ENCODE data around the gene FST.

The FST gene

GRCh38 chr5:53472720-53473510 is 7.5 kb upstream of the FST start:
- no peak for DNase-seq
- in situ Hi-C loops (cut with MboI; ENCODE audit: low pct_unique_long_range_greater_than_20kb, low sequenced_read_pairs), result no loop called here

GRCh38 chr5:53473633-53474032 is 6.8 kb upstream of the FST start:
- in situ Hi-C loops (cut with MboI; ENCODE audit: low pct_unique_long_range_greater_than_20kb, low sequenced_read_pairs), result no loop called here
- DNase-seq, result no peak

- no peak for DNase-seq
- in situ Hi-C loops (cut with MboI; ENCODE audit: low pct_unique_long_range_greater_than_20kb, low sequenced_read_pairs), result loop anchor here (25.0 kb wide), 1 partner anchor 737 kb away; no protein-coding TSS in a partner anchor
These were observed 5.1 kb upstream of the FST start for GRCh38 chr5:53475320-53475719.

GRCh38 chr5:53476019-53476418 is 4.4 kb upstream of the FST start:
- no peak for DNase-seq
- in situ Hi-C loops (cut with MboI; ENCODE audit: low pct_unique_long_range_greater_than_20kb, low sequenced_read_pairs), result loop anchor here (25.0 kb wide), 1 partner anchor 736 kb away; no protein-coding TSS in a partner anchor

DNA sequence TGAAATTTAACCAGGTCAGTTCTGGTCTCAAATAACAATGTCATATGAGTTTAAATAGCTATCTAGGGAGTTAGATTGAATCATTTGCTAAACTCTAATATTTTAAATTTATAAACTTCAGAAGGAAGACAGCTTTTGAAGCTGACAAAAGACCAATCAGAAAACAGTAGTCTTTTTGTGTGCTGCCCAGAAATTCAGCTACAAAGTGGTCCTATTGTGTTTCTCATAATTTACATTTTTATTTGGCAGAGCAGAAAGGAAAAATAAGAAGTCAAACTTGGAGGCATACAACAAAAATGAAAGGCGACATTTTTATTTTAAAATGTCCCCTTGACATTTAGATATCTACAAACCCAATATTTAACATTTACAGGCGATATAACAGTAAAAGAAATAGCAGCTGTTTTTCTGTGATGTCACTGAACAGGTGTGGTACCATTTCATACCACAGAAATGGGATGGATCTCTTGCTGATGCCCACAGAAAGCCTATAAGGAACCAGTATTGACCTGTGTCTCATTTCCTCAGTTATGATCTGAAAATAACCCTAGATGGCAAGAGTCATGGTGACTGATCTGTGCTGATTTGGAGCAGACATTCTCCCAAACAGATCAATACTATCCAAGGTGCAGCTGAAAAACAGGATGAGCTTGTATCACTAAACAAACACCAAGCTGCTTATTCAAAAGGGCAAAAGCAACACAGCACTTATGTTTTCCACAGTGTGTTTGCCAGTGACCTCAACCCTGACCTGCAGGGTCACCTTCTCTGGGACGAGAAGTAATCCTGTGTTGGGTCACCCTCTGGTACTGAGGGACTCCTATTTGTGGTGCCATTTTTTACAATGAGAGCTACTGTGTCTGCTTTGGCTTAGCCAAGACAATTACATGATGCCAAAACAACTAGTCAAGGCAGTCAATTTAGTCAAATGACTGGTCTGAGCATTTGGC is 3.6 kb upstream of the FST start:
- in situ Hi-C loops (cut with MboI; ENCODE audit: low pct_unique_long_range_greater_than_20kb, low sequenced_read_pairs), result loop anchor here (25.0 kb wide), 1 partner anchor 735 kb away; no protein-coding TSS in a partner anchor
- DNase-seq, result no peak

DNA sequence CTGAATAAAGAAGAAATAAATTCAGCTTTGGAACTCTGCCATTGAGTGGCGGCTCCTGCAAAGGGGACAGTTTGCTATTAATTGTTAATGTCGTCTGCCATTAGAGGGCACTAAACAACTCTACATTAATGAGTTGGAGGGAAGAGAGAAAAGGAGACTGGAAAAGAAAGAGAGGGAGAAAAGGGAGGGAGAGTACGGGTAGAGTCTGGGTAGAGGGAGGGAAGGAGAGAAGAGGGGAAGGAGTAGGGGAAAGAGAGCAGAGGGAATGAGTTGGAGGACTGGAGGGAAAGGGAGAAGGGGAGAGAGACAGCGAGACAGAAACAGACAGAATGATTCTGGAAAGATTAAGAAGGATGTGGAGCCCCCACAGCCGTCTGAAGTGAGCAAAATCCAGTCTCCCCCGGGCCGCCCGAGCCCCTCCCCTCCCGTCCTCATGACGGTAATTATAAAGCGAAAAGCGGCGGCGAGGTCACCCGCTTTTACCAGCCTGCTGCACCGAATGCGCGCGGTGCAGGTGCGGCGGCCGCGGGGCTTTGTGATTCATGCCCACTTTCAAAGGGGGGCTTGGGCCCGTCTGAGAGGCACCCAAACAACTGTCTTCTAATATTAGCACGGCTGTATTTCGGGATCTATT is 1.9 kb upstream of the FST start:
- in situ Hi-C loops (cut with MboI; ENCODE audit: low pct_unique_long_range_greater_than_20kb, low sequenced_read_pairs), result loop anchor here (25.0 kb wide), 1 partner anchor 734 kb away; no protein-coding TSS in a partner anchor
- DNase-seq, result peak; percentile 71

GRCh38 chr5:53479045-53479589 is 1.3 kb upstream of the FST start:
- no peak for DNase-seq
- in situ Hi-C loops (cut with MboI; ENCODE audit: low pct_unique_long_range_greater_than_20kb, low sequenced_read_pairs), result loop anchor here (25.0 kb wide), 1 partner anchor 733 kb away; no protein-coding TSS in a partner anchor

- in situ Hi-C loops (cut with MboI; ENCODE audit: low pct_unique_long_range_greater_than_20kb, low sequenced_read_pairs), result loop anchor here (25.0 kb wide), 1 partner anchor 732 kb away; no protein-coding TSS in a partner anchor
- DNase-seq, result peak; percentile 57
These were observed 626 bp upstream of the FST start for GRCh38 chr5:53479590-53480415.

DNA sequence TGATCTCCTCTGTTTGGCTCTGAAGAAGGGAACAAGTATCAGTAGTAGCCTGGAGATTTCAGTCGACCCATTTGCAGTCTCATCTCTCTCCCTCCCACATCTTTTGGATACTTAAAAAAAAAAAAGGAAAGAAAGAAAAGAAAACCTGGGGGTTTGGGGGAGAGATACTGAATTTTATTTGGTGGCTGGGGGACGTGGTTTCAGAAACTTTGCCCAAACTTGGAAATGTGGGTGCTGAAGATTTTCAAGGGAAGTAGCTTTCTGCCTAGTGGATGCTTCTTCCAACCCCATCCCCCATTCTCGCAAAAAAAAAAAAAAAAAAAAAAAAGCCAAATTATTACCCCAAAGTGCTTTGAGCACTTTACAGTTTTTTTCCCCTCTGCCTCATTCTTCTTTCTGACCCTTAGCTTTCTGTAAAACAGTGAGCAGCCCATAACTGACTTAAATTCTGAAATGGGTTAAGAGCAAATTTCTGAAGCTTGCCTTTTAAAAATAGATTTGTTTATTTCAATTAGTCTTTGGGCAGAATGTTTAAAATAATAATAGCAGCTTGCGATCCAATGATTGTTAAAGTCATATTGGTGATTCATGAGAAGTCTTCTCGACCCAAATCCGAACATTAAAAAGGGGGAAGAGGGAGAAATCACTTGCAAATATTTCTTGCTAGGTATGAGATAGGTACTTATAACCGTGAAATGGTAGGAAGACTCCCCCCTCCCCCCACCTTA is 894 bp downstream of the FST start:
- in situ Hi-C loops (cut with MboI; ENCODE audit: low pct_unique_long_range_greater_than_20kb, low sequenced_read_pairs), result loop anchor here (25.0 kb wide), 1 partner anchor 731 kb away; no protein-coding TSS in a partner anchor
- DNase-seq, result peak; percentile 25

DNA sequence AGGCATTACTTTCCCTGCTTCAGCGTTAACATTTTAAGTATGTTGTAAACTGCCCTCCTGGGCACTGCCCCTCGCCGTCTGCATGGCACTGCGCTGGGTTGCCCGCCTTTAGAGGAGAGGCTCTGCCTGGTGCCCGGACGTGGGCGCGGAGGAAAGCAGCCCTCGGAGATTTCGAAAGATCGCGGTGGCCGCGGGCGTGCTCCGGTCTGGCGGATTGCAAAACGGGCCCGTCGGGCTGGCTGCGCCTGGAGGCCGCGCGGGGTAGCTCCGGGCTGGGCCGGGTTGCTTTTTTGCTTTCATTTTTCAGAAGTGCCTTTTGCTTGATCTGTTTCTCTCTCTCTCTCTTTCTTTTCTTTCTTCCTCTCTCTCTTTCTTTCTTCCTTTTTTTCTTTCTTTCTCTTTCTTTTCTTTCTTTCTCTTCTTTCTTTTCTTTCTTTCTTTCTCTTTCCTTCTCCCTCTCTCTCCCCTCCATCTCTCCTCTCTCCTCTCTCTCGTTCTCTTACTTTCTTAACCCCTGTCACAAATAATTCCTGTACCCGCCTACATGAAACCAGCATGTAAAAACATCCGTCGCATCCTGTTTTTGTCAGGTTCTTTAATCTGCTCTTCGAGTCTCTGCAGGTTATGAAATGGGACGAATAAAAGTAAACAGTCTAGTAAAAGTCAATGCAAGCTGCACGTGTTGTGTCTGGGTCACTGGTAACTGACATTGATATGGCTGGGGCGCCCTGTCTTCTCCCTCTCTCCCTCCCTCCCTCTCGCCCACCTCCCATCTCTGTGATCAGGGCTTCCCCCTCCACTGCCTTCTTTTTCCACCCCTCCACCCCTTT is 1.7 kb downstream of the FST start:
- in situ Hi-C loops (cut with MboI; ENCODE audit: low pct_unique_long_range_greater_than_20kb, low sequenced_read_pairs), result loop anchor here (25.0 kb wide), 1 partner anchor 730 kb away; no protein-coding TSS in a partner anchor
- peak; percentile 78 for DNase-seq

DNA sequence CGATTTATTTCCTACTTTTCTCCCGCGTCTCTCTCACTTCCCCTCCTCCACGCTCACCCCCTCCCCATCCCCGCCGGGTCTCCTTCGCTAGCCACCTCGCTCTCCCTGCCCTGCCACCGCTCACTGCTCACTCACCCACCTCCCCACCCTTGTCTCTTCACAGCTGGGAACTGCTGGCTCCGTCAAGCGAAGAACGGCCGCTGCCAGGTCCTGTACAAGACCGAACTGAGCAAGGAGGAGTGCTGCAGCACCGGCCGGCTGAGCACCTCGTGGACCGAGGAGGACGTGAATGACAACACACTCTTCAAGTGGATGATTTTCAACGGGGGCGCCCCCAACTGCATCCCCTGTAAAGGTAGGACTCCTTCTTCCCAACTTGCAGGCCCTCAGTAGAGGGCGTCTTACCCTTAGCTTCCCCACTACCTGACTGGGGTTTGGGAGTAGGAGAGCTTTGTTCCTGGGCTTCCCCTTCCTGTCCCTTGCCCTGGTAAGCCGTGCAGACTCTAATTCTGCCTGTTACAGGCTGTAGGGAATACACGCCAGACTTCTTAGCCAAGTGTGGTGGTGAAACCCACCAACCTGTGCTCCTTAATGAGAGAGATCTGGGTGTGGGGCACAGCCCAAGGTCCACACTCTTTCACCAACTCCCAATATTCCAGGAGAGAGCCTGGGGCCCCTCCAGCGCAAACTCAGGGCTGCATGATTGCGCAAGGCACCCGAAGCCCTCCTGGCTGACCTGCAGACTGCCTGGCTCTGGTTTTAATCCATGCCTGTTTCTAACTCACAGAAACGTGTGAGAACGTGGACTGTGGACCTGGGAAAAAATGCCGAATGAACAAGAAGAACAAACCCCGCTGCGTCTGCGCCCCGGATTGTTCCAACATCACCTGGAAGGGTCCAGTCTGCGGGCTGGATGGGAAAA is 2.5 kb downstream of the FST start:
- DNase-seq, result peak; percentile 77
- in situ Hi-C loops (cut with MboI; ENCODE audit: low pct_unique_long_range_greater_than_20kb, low sequenced_read_pairs), result loop anchor here (25.0 kb wide), 1 partner anchor 729 kb away; no protein-coding TSS in a partner anchor

DNA sequence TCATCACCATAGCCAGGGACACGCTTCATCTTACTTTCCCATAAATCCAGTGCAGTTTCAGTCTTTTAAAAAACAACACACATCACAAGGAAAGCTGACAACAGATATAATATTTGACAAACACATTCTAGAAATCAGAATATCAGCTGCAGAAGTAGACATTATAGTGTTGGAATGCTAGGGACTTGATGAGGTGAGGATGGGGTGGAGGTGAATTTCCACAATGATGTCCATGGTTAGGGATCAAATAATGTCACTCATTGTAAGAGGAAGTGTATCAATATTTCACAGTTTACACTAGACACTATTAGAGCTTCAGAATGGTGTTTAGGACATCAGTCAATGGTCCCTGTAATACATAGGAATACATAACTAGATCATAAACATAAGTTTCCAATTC is 7.0 kb downstream of the FST start:
- in situ Hi-C loops (cut with MboI; ENCODE audit: low pct_unique_long_range_greater_than_20kb, low sequenced_read_pairs), result loop anchor here (25.0 kb wide), 1 partner anchor 725 kb away; no protein-coding TSS in a partner anchor
- DNase-seq, result no peak

DNA sequence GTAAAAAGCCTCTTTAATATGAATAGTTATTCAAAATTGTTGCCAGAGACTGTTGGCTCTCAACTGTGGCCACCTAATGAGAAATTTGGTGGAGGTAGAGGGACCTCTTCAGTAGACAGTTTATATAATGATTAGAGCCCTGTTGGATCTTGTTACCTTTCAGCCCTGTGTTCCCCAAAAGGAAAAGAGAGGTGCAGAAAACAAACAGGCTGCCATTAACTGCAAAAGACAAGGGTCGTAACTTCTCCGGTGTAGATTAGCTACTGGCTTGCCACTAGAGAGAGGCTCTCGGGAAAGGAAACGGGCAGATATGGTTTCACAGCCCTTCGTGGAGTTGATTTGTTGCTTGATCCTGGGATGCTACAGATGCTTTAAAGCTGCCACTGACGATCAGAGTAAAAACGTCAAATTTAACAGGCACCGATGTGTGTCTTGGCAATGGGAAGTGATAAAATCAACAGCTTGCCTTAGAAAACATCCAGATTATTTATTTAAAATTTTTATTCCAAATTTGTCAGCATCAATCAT is 7.8 kb downstream of the FST start:
- in situ Hi-C loops (cut with MboI; ENCODE audit: low pct_unique_long_range_greater_than_20kb, low sequenced_read_pairs), result loop anchor here (25.0 kb wide), 1 partner anchor 724 kb away; no protein-coding TSS in a partner anchor
- DNase-seq, result no peak

DNA sequence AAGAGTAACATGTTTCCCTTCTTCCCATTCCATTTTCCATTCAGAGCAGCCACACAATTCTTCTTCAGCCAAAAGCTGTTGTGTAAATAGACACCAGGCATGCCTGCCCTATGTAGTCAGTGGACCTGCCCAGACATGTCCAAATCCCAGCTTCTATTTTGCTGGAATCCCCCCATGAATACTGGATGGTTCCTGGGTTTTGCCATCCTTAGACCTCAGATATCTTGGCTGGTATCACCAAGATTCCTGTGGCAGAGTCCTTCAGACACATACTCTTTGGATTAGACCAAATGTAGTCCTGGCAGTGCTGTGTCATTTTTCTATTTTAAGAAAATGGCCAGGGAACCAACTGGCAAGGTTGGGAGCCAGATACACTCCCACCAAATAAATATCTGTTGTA is 10.3 kb downstream of the FST start:
- DNase-seq, result no peak
- in situ Hi-C loops (cut with MboI; ENCODE audit: low pct_unique_long_range_greater_than_20kb, low sequenced_read_pairs), result loop anchor here (25.0 kb wide), 1 partner anchor 722 kb away; no protein-coding TSS in a partner anchor

DNA sequence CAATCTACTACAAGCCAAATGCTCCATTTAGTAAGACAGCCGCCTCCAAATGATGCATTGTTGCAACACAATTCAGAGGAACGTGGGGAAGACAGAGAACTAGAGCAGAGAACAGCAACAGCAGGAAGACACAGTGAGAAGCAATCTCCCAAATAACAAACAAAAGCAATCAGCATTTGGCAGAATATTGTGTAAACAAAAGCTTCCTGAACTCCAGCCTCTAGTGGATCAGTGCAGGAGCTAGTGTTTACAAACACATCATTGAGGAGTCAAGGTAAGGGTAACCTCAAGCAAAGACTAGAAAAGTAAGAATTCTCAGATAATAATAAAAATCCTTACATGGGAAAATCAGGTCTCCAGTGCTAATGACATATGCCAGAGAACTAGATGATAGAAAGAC is 20.6 kb downstream of the FST start:
- in situ Hi-C loops (cut with MboI; ENCODE audit: low pct_unique_long_range_greater_than_20kb, low sequenced_read_pairs), result no loop called here
- no peak for DNase-seq
